GM12874 (cell line): ENCODE measurements around the gene SUPT4H1.

ENCODE experiments used
- CTCF ChIP-seq: IDR thresholded peaks from 2 replicates; pipeline ENCODE4 v1.5.1; 2011; ENCODE audit warnings: low read depth, mild to moderate bottlenecking, control low read depth, low read length, moderate library complexity; ENCODE audit not compliant: insufficient read depth

SUPT4H1 gene

GRCh38 chr17:58358408-58359172, 6.6 kb upstream of the SUPT4H1 start:
- TF ChIP-seq CTCF = no peak

- TF ChIP-seq CTCF = no peak
These were observed 5.6 kb upstream of the SUPT4H1 start for GRCh38 chr17:58357312-58358297.

GRCh38 chr17:58356231-58356630, 4.2 kb upstream of the SUPT4H1 start:
- TF ChIP-seq CTCF = no peak

GRCh38 chr17:58354541-58355216, 2.7 kb upstream of the SUPT4H1 start:
- TF ChIP-seq CTCF = no peak

- no peak for TF ChIP-seq CTCF
These were observed 1.4 kb upstream of the SUPT4H1 start for GRCh38 chr17:58353389-58353825.

- no peak for TF ChIP-seq CTCF
These were observed 791 bp upstream of the SUPT4H1 start for GRCh38 chr17:58352596-58353388.
